K562 (cell line): ENCODE data around the gene NDUFA3. TPM values are rescaled to one million over a fixed set of nuclear protein-coding genes. Genes with fewer than 3 reads are reported as not detected.

Experiments used
- BCOR ChIP-seq: fragments of 450-650 bp; IDR thresholded peaks from 2 replicates; pipeline ENCODE4 v1.6.1; 2016
- BDP1 ChIP-seq: IDR thresholded peaks from 3 replicates; pipeline ENCODE4 v1.6.1; 2011; ENCODE audit not compliant: insufficient read length, insufficient read depth
- EGR1 ChIP-seq: fragments of 450-650 bp; conservative IDR thresholded peaks from 2 replicates; pipeline ENCODE4 v1.6.1; 2017; ENCODE audit warnings: mild to moderate bottlenecking
- FOXP4 ChIP-seq: sonication (generic); formaldehyde crosslinking; IDR thresholded peaks from 2 replicates; pipeline ENCODE4 v1.8.0; 2022; ENCODE audit warnings: mild to moderate bottlenecking, missing genetic modification reagents, borderline replicate concordance
- JUN ChIP-seq, 2 experiments: sonication (generic) in 1 of 2; formaldehyde crosslinking in 1 of 2; IDR thresholded peaks; 2 replicates each; pipeline versions ENCODE4 v1.6.1 to v1.8.0; 2012 to 2022; ENCODE audit warnings: borderline replicate concordance in 2 of 2, mild to moderate bottlenecking in 2 of 2, improper control_type of control experiment in 1 of 2, low read depth in 1 of 2, low read length in 1 of 2, missing genetic modification reagents in 1 of 2
- MCM5 ChIP-seq: fragments of 450-650 bp; IDR thresholded peaks from 2 replicates; pipeline ENCODE4 v1.6.1; 2016; ENCODE audit warnings: low read depth
- NR4A1 ChIP-seq, 2 experiments: fragments of 250-450 bp in 1 of 2; fragments of 450-650 bp in 1 of 2; sonication (Bioruptor Pico) in 1 of 2; IDR thresholded peaks; 2 replicates each; pipeline versions ENCODE4 v1.4.0 to v1.6.1; 2016 to 2020; ENCODE audit warnings: mild to moderate bottlenecking in 2 of 2, missing compliant biosample characterization in 1 of 2, missing genetic modification characterization in 1 of 2, moderate library complexity in 1 of 2
- PYGO2 ChIP-seq: fragments of 450-650 bp; IDR thresholded peaks from 2 replicates; pipeline ENCODE4 v1.6.1; 2016; ENCODE audit warnings: mild to moderate bottlenecking, missing genetic modification characterization, moderate library complexity, missing compliant biosample characterization
- ZNF217 ChIP-seq: sonication (generic); formaldehyde crosslinking; IDR thresholded peaks from 2 replicates; pipeline ENCODE4 v1.8.0; 2022; ENCODE audit warnings: mild to moderate bottlenecking, missing genetic modification reagents
- ZNF717 ChIP-seq: fragments of 250-450 bp; sonication (Bioruptor Pico); IDR thresholded peaks from 2 replicates; pipeline ENCODE4 v1.5.0; 2021
- polyA plus RNA-seq, 8 experiments: library from polyadenylated mRNA; depleted of rRNA in 4 of 8; stranded (reverse) in 5 of 8; unstranded in 3 of 8; fragments of >200 nt; fragmentation: Nextera tagmentation in 2 of 8; fragmentation: Illumina TruSeq in 1 of 8; extraction: Ambion mirVana in 2 of 8; extraction: Trizol in 1 of 8; gene quantifications; 2 replicates each; pipeline versions ENCODE4 v1.2.1 to v1.2.3, GENCODE V29; 2011 to 2014; ENCODE audit warnings: inconsistent platforms in 1 of 8, missing spikeins in 1 of 8
- total RNA-seq, 7 experiments: library from RNA; depleted of rRNA in 6 of 7; stranded (reverse); fragments of >200 nt in 6 of 7; fragmentation: Illumina TruSeq in 2 of 7; extraction: Trizol in 2 of 7; gene quantifications; 2 replicates each; pipeline versions ENCODE4 v1.2.1 to v1.2.3, GENCODE V29; 2011 to 2021; ENCODE audit warnings: low replicate concordance in 1 of 7
- TF ChIP-seq, protein P1 (sequence below): fragments of 250-450 bp; sonication (Bioruptor Pico); IDR thresholded peaks from 2 replicates; pipeline ENCODE4 v1.8.0; 2022; ENCODE audit warnings: moderate library complexity, mild to moderate bottlenecking, inconsistent platforms
- TF ChIP-seq, protein P2 (sequence below): fragments of 450-650 bp; IDR thresholded peaks from 2 replicates; pipeline ENCODE4 v1.6.1; 2018; ENCODE audit not compliant: partially characterized antibody

NDUFA3 gene
- total and polyA plus RNA-seq, 9 of the 15 experiments (the other 6 are each of a cell fraction or from before 2014, with no cell fraction given): 39.2 to 279 (median 138) TPM

GRCh38 chr19:54115109-54116063, 12.7 kb downstream of the NDUFA3 start, which contains the start of the genes PRPF31 and TFPT (continued):
- TF ChIP-seq, protein P1, sequence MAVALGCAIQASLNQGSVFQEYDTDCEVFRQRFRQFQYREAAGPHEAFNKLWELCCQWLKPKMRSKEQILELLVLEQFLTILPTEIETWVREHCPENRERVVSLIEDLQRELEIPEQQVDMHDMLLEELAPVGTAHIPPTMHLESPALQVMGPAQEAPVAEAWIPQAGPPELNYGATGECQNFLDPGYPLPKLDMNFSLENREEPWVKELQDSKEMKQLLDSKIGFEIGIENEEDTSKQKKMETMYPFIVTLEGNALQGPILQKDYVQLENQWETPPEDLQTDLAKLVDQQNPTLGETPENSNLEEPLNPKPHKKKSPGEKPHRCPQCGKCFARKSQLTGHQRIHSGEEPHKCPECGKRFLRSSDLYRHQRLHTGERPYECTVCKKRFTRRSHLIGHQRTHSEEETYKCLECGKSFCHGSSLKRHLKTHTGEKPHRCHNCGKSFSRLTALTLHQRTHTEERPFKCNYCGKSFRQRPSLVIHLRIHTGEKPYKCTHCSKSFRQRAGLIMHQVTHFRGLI (CRISPR knock-in tag): no peak
- no peak for TF ChIP-seq ZNF717 (CRISPR knock-in tag)
- TF ChIP-seq BCOR: peak; percentile 63; the same call in 1 of the 2 replicates
- TF ChIP-seq ZNF217 (CRISPR knock-in tag): no peak
- no peak for TF ChIP-seq NR4A1 (CRISPR knock-in tag; IDR thresholded peaks at IDR 0.05)
- TF ChIP-seq NR4A1 (tag; IDR thresholded peaks at IDR 0.05): peak; percentile 90
- TF ChIP-seq, protein P2, sequence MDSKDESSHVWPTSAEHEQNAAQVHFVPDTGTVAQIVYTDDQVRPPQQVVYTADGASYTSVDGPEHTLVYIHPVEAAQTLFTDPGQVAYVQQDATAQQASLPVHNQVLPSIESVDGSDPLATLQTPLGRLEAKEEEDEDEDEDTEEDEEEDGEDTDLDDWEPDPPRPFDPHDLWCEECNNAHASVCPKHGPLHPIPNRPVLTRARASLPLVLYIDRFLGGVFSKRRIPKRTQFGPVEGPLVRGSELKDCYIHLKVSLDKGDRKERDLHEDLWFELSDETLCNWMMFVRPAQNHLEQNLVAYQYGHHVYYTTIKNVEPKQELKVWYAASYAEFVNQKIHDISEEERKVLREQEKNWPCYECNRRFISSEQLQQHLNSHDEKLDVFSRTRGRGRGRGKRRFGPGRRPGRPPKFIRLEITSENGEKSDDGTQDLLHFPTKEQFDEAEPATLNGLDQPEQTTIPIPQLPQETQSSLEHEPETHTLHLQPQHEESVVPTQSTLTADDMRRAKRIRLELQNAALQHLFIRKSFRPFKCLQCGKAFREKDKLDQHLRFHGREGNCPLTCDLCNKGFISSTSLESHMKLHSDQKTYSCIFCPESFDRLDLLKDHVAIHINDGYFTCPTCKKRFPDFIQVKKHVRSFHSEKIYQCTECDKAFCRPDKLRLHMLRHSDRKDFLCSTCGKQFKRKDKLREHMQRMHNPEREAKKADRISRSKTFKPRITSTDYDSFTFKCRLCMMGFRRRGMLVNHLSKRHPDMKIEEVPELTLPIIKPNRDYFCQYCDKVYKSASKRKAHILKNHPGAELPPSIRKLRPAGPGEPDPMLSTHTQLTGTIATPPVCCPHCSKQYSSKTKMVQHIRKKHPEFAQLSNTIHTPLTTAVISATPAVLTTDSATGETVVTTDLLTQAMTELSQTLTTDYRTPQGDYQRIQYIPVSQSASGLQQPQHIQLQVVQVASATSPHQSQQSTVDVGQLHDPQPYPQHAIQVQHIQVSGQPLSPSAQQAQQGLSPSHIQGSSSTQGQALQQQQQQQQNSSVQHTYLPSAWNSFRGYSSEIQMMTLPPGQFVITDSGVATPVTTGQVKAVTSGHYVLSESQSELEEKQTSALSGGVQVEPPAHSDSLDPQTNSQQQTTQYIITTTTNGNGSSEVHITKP: no peak
- TF ChIP-seq PYGO2 (tag): 0 out of 2 replicates have a peak, but pooled peaks have one; percentile 17
- peak; percentile 51; the same call in 1 of the 2 replicates for TF ChIP-seq JUN (IDR thresholded peaks at IDR 0.05; ENCODE audit: borderline replicate concordance, low read depth, low read length)
- no peak for TF ChIP-seq JUN (CRISPR knock-in tag; IDR thresholded peaks at IDR 0.05; ENCODE audit: borderline replicate concordance)
- peak; percentile 79 for TF ChIP-seq EGR1
- no peak for TF ChIP-seq BDP1
- TF ChIP-seq MCM5: no peak
- no peak; the same call in 1 of the 2 replicates for TF ChIP-seq FOXP4
